Liver (tissue), 3 donors: Measurements from ENCODE around the gene GGCX.

Experiments
- JUND ChIP-seq, 2 donors: IDR thresholded peaks; 2 replicates each; pipeline ENCODE4 v1.6.1; 2016; ENCODE audit warnings: antibody characterized with exemption in 2 of 2
- RAD21 ChIP-seq, 2 donors: IDR thresholded peaks; 2 replicates each; pipeline ENCODE4 v1.6.1; 2016; ENCODE audit warnings: antibody characterized with exemption in 2 of 2, mild to moderate bottlenecking in 2 of 2
- REST ChIP-seq: IDR thresholded peaks from 2 replicates; pipeline ENCODE4 v1.6.1; 2016; ENCODE audit warnings: antibody characterized with exemption, mild to moderate bottlenecking
- SP1 ChIP-seq: IDR thresholded peaks from 2 replicates; pipeline ENCODE4 v1.6.1; 2018; ENCODE audit warnings: antibody characterized with exemption, mild to moderate bottlenecking
- TF ChIP-seq, protein P1 (sequence below): fragments of 150-350 bp; IDR thresholded peaks from 2 replicates; pipeline ENCODE4 v1.5.1; 2017; ENCODE audit warnings: improper control_type of control experiment, low read depth, low read length; ENCODE audit not compliant: missing input control
- TF ChIP-seq, protein P2 (sequence below): IDR thresholded peaks from 2 replicates; pipeline ENCODE4 v1.6.1; 2016; ENCODE audit warnings: antibody characterized with exemption
- donor health status: healthy.
- donor health status: healthy.

DNA sequence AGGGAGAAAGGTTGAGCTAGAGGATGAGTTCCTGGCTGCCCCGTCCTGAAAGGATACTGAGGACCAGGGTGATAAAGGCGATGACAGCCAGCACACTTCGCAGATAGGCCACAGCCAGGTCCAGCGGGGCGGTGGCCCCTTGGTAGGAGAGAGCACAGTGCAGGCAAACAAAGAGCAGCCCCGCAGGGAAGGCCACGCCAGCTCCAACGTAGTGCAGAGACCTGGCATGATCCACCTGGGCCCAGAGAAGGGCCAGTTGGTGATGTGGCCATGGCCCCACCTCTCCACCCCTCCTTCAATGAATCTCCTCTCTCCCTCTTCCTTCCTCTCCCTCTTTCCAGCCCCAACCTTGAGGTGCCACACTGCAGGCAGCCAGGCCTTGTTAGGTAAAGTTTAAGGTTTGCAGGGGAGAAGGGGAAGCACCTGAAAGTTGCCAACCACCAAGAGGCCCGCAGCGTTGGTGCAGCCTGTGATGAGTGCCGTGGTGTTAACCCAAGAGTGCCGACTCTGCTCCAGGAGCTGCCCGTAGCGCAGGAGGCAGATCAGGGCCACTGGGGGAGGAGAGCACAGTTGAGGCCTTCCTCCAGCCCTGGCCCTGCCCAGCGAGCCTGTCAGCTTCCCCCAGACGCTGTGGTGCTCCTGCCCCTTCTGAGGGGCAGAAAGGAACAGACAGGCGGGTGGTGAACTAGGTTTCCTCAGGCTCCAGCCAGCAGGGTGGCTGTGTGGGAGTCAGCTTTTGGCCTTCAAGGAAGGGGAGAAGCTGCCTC, 38.4 kb upstream of the GGCX start:
- TF ChIP-seq SP1 (no peak), RAD21 (IDR thresholded peaks at IDR 0.05) (no peak), REST (no peak), JUND (IDR thresholded peaks at IDR 0.05) (no peak)
- TF ChIP-seq, protein P1, sequence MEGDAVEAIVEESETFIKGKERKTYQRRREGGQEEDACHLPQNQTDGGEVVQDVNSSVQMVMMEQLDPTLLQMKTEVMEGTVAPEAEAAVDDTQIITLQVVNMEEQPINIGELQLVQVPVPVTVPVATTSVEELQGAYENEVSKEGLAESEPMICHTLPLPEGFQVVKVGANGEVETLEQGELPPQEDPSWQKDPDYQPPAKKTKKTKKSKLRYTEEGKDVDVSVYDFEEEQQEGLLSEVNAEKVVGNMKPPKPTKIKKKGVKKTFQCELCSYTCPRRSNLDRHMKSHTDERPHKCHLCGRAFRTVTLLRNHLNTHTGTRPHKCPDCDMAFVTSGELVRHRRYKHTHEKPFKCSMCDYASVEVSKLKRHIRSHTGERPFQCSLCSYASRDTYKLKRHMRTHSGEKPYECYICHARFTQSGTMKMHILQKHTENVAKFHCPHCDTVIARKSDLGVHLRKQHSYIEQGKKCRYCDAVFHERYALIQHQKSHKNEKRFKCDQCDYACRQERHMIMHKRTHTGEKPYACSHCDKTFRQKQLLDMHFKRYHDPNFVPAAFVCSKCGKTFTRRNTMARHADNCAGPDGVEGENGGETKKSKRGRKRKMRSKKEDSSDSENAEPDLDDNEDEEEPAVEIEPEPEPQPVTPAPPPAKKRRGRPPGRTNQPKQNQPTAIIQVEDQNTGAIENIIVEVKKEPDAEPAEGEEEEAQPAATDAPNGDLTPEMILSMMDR: no peak
- TF ChIP-seq, protein P2, sequence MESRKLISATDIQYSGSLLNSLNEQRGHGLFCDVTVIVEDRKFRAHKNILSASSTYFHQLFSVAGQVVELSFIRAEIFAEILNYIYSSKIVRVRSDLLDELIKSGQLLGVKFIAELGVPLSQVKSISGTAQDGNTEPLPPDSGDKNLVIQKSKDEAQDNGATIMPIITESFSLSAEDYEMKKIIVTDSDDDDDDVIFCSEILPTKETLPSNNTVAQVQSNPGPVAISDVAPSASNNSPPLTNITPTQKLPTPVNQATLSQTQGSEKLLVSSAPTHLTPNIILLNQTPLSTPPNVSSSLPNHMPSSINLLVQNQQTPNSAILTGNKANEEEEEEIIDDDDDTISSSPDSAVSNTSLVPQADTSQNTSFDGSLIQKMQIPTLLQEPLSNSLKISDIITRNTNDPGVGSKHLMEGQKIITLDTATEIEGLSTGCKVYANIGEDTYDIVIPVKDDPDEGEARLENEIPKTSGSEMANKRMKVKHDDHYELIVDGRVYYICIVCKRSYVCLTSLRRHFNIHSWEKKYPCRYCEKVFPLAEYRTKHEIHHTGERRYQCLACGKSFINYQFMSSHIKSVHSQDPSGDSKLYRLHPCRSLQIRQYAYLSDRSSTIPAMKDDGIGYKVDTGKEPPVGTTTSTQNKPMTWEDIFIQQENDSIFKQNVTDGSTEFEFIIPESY: no peak
